GM21528 (cell line): ENCODE results near the gene FOXP1.
"Not testable (repeated sequence)": the region's sequence is repeated elsewhere in the genome, so short reads cannot be mapped to it uniquely, and the experiment has no call there.

Experiments used
- ATAC-seq: cut with Tn5 transposase; IDR thresholded peaks from one replicate; pipeline ENCODE4 v1.9.1; 2021; ENCODE audit warnings: mild to moderate bottlenecking, moderate library complexity; ENCODE audit not compliant: unreplicated experiment, low FRiP score

FOXP1 gene

DNA sequence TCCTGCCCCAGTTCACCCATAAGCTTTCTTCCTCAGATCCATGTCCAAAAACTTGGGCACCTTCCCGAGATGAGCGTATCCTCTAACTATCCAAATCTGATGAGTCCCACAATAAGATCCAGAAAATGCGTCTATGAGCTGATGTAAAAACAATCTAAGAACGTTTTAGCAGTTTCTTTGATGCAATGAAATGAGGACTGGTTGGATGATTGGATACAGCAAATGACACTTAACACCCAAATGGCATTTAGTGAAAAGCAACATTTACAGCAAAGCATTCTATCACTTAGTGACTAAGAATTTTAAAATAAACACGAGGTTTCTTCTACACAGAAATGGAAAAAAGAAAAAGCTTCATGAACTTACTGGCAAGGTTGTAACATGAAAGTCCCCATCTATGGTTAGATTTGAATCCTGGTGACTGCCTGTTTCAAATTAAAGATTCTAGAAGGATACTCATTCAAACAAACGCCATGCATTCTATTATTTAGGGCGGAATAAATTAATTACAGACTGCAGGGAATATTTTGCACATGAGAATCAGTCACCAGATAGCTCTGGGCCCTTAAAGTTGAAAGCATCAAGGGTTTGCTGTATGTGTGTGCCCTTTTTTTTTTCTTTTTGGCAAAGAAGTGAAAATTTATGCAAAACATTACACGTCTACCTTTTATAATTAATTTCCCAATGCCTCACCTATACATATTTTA is 598.6 kb downstream of the FOXP1 start:
- no peak for ATAC-seq

DNA sequence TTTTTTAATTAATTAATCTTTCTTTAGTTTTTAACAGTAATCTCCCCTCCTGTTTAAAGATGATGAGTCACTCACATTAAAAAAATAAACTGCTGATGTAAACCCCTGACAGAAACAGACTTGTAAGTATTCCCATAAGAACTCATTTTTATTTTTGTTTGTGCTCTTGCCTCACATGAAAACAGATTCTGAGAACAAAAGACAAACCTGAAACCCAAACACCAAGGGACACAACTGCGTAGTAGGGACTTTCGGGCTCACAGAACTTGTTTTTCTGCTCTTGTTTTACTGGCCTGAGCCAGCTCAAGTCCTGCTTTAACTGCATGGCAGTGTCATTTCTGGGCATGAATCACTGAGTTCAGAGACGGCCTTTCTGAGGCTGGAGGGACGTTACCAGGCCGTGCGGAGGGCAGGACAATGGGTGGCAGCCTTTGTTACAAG is 600.8 kb downstream of the FOXP1 start:
- ATAC-seq, result no peak

DNA sequence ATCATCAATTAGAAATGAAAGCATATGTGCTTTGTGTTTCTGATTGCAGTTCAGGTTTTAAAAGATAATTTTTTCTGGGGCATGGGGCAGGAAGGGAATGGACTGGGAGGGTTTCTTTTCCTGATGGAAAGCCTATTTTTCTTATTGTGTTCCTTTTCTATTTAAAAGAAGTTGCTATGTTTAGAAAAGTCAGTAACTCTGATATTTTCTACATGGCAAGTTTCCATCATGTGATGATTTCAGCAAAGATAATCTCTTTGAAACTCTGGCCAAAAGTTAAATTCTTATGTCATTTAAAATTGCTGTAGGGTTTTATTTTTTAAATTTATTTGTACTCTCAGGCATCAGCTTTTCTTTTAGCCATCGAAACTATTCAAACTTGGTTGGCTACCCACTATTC is 601.2 kb downstream of the FOXP1 start:
- ATAC-seq, result no peak

DNA sequence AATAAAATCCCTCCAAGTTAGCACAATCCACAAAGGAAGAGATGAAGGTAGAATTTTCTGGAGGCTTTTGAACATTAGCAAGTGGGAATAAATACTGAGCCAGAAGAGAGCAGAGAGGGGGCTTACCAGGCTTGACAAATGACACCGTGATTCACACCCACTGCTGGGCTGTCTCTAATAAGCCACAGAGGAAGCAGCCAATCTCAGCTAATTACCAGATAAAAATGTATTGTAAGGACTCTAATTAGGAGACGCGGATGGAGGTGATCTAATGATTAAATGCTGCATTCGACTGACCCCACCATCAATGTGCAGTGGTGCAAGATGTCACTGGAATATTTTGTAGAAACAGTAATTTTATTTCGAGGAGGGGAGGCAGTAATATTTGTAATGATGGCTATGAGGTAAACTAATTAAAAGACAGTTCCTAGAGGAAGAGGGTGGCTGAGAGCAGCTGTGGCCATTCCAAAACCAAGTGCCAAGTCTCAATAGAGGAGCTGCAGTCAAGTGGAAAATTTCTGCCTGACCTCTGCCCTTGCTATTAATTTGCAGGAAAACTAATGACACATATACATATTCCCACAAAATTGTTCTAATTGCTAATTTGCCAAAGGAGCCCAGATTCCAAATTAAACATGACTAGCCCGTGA is 602.2 kb downstream of the FOXP1 start:
- ATAC-seq, result no peak

DNA sequence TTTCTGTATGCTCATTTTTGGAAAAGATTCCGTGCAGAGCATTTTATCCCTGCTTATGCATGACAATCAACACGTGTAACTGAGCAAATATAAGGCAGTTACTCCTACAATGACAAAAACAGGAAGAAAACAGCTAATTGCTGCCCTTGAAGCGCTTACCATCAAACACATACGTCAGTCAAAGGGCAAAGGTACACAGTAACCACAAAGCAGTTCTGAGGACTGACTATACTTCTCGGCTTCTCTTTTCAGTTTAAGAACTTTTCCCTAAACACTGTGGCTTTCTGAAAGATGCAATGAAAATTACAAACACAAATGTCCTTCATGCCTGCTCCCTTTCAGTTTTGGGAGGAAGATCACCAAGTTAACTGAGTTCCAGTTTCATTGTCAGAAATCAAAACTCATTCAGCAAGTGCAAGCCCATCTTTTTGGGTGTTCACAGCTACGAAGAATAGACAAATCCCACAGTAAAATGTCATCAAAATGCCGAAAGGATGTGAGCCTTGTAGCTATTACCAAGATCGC is 602.8 kb downstream of the FOXP1 start:
- no peak for ATAC-seq

DNA sequence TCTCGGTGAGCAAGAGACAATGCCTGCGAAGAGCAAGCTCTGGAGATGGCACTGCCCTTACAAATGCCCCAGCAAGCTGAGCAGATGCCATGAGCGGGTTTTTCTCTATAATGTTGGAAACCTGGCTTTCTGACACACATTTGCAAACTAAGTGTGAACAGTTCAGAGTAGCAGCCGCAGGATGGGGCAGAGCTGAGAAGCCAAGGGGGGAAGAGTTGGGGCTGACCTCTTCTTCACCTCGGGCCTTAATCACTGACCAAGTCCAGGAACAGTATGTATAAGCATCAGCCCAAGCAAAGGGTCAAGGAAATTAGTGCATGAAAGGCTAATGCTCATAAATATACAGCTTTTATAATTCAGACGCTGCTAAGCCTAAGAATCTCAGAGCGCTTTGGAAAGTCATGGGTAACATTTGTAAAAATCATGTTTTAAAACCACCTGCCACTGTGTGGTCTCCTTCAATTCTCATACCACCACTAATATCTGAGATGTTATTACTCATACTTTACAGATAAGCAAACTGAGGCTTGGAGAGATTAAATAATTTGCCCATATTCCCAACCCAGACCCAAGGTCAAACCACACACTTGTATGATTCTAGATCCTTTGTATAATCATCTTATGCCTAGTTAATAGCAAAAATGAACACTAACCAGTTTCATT is 603.4 kb downstream of the FOXP1 start:
- no peak for ATAC-seq

DNA sequence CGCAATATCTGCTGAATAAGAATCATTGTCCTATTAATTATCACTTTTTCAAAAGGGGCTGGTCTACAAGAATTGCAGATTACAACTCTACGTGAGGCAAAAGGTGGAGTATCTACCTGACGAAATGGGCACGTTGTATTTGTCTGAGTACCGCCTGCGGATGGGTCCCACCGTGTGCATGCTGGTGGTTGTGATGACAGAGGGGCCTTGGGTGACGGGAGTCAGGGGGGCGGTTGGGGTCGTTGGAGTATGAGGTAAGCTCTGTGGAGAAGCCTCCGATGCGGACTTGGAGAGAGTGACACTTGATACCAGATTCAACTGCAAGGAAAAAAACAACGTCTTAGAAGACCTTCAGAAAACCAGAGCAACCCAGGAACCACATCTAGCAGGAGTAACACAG is 605.8 kb downstream of the FOXP1 start:
- no peak for ATAC-seq

DNA sequence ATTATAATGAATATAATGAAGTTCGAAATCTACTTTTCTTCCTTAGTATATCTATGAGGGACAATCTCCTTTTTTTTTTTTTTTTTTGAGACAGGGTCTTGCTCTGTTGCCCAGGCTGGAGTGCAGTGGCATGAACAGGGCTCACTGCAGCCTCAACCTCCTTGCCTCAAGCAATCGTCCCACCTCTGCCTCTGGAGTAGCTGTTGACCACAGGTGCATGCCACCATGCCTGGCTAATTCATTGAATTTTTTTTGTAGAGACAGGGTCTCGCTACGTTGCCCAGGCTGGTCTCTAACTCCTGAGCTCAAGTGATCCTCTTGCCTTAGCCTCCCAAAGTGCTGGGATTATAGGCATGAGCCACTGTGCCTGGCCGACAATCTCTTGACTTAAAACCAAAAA is 607.5 kb downstream of the FOXP1 start:
- not testable (repeated sequence) for ATAC-seq

DNA sequence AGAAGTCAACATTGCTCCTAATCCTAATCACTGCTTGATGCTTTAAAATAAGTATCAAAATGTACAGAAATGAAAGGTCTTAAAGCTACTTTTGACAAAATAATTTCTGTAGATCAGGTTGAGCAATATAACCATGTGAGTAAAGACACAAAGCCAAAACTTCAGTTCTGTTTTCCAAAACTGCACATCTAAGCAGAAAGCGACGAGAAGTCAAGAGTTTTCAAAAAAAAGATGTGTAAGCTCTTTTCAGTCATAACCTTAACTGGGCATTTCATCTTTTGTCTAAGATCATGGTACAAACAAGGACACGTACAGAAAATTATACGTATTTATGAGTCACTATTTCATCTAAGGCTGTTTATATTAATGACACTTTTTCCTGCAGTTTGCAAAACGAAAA is 608.8 kb downstream of the FOXP1 start:
- no peak for ATAC-seq

DNA sequence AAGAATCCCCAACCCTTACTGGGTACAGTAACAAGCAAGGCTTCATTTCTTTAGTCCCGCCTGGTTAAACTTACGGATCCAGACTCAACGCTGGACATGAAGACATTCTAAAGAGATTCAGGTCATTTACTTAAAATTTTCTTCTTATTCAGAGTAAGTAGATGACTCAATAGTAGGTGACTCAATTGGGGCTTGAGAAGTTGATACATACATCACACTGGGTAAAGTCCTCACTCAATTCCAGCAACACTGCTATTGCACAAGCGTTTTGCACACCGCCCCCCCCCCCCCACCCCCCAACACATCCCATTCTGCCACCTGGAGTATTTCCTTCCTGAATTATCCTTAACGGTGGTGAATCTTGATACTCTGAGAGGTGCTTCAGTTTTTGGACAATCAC is 610.0 kb downstream of the FOXP1 start:
- ATAC-seq, result no peak

DNA sequence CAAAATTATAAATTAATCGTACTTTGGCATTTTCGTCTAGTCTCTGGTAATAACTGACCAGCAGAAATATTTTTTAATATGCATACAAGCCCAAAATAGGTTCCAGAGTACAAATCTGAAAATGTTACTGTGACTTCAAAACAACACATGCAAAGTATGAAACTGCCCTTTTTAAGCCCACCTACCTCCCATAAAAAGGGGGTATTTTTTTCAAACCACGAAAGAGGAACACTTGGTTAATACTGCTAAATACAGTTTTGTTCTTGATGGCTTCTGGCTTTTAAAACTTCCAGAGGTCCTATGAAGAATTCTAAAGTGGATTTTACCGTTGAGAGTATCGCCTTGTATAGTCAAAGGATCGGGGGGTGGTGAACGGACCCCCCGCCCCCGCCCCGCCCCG is 610.7 kb downstream of the FOXP1 start:
- no peak for ATAC-seq

DNA sequence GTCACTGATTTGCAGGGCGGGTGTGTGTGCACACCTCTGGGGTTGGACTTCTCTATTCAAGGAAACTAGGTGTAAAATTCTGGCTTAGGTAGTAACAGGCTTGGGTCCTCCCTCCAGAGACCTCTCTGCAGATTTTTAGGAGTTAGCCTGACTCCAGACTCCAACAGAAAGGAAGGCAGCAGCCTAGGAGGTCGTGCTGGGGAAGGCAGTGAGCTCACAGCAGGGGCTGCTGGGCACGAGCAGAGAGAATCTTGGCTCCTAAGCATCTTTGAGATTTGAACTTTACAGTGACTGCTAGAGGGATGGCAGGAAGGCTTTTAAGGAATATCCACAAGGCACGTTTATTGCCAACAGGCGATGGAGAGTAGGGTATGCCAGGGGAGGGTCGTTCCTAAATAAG is 612.6 kb downstream of the FOXP1 start:
- no peak for ATAC-seq

DNA sequence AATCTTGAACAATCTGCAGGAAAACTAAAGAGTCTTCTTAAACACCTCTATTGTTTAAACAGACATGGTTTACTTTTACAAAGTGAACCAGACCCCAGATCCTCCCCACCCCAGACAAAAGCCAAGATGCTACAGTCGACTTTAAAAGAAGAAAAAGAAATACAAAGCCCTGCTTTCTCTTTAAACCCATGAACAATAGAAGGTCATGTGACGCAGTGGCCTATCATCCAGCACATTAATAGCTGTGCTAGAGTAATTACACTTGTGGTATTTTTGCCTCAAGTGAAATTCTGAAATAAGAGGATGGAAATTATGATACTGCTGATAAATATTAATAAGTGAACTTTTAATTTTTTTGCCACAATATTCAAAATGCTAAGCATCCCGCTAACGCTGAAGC is 613.4 kb downstream of the FOXP1 start:
- ATAC-seq, result no peak

DNA sequence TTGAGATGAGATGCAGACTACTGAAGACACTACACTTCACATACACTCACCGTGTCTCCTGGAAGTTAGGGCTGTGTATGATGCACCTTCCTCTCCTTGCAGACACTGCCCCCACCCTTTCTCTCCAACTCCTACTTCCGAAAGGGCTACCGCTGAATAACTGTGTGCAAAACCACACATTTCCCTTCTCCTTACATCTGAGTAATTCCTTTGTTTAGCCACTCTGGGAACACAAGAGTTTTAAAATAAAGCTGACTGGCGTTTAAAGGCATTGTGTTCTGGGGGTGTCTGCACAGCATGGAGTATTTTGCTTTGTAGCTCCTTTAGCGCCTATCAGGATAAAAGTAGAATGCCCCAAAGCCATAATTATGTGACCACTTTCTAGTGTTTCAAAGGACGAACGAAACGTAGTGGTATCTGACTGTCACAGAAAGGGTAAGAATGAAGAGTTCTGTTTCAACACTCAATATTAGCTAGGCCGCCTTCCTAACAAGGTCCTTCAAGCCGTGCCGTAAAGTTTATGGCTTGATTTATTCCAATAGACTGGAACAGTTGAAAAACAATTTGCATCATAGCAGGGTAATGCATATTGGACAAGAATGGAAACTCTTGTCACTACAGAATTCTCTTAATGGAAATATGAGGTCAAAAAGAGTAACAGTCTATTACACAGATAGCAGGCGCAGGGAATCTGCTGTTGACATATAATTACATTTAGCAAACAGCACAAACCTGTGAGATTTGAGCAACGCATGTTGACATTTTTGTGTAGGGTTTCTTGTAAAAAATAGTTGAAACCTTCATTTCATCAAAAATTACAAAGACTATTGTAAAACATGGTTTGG is 619.9 kb downstream of the FOXP1 start:
- no peak for ATAC-seq

DNA sequence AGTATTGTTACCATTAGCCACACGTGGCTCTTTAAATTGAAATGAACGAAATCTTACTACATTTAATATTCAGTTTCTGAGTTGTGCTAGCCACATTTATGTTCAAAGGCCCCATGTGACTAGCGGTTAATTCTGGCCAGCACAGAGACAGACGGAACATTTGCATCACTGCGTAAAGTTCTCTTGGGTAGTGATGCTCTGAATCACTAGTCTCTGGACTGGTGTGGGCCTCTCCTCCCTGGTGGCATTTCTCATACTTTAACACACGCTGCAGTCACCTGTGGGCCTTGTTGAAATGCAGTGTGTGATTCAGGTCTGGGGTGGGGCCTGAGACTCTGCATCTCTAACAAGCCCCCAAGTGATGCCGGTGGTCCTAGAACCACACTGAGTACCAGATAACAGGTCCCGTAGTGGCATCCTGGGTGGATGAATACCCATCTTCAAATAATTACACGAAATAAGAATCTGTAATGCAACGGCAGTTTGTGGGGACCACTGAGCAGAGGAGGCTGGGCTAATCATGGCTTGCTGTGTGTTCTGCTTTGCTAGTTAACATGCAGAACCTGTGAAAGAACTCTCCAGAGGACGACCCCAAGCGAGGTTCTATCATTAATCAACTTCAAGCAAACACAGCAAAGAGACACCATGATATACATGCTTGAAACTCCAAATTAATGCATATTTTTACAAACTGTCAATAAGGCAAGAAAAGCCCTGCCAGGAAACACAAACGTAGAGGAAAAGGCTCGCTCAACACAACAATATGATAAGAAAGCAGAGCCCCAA is 623.8 kb downstream of the FOXP1 start:
- no peak for ATAC-seq

DNA sequence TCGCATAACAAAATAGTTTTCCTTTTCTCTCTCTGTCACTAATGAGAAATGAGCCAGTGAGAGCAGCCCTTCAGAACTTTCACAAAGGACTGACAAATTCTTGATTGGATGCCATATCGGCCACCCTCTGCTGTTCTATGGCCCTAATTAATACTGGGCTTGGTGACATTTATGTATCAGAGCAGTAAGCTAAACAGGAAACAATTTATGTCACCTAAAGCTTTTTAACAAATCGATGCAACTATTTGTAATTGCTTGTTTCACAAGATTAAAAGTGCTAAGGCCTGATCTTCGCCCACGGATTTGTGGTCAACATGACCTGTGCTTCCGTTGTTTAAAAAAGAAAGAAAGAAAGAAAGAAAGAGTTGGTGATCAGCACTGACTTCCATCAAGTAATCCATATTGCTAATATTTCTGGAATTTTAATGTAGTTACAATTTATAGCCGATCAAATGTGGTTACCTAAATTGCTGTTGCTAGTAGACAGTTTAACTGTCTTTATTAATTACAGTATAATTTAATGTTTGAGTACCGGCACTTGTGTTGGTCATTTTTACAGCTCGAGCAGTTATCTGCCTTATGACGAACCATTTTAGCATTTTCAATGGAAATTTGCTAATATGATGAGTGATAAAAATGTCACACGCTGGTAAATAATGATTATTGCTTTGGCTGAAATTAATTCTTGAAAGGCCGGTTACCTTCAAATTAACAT is 631.3 kb downstream of the FOXP1 start:
- ATAC-seq, result no peak

DNA sequence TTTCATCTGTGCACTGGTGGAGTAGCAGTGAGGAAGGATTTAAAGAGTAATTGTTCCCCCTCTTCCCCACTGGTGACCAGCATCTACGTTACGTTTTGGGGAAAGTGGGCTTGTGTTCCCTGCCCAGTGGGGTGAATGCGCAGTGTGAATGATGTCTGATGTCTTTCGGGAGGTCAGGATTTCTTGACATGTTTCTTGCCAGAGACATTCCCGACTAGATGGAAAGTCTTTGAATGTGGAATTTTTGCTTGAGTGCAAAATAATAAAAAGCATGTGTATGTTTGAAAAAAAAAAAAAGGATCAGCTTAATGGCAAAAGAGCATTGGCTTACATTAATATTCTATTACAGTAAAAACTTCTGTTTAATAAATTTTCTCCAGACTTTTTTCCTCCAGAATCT is 632.2 kb downstream of the FOXP1 start:
- no peak for ATAC-seq

DNA sequence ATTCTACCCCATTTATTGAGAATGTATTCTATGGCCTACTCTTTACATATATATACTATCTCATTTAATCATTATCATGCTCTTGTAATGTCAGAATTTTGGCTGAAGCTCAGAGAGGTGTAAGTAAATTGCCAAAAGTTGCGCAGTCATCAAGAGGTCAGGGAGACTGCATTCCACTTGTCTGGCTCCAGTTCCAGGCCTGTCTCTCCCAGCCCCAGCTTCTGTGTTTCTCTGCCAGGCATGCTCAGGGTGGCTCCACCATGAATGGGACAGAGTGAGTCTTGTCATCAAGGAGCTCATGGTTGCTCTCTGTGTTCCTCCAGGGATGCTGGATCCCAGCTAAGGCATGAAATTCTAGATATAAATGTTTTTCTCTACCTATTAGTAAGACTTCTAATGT is 635.9 kb downstream of the FOXP1 start:
- ATAC-seq, result no peak

DNA sequence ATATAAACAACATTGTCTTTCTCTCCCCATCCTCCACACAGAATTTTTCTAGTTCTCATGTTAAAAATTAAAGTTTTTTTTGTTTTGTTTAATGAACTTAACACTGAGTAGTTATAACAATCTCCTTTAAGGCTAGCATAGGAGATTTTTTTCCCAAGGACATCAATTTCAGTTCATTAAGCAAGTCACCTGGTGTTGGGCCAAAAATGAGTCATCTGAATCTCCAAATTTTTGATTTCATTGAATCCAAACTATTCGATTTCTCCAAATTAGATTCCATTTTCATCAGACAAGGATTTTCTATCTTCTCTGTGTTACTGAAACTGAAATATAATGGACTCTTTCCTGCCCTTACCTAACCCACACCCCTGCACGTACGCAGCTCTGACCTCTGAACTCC is 639.6 kb downstream of the FOXP1 start:
- no peak for ATAC-seq
